A549 treated with GW870086 at 1 μM for 4 hours (cell line): Measurements from ENCODE around the gene BTK. TPM values are rescaled to one million over a fixed set of nuclear protein-coding genes. Genes with fewer than 3 reads are reported as not detected.

Experiments used
- total RNA-seq: library from RNA; stranded (reverse); fragments of 200-300 nt; extraction: Qiagen RNA extraction; gene quantifications from 5 replicates; pipeline ENCODE4 v1.2.3, GENCODE V29; 2022; ENCODE audit warnings: low read depth

BTK gene
- 0.12 to 0.34 TPM (median 0.14 TPM) in 5 replicates for total RNA-seq

GRCh38 chrX:101385795-101386541, at the start of gene BTK:
BTK (minus strand) TSS chrX:101386191; CDS start chrX:101375284, 10,907 bp downstream.

GRCh38 chrX:101407748-101408531, 21.9 kb upstream of the BTK start, which contains the start of the genes GLA and HNRNPH2:
GLA (minus strand) TSS chrX:101407925; CDS start chrX:101407903, 22 bp downstream.
HNRNPH2 (plus strand) TSS chrX:101408222; CDS start chrX:101411989, 3,767 bp downstream.

GRCh38 chrX:101390664-101391525, 4.9 kb upstream of the BTK start, which contains the start of gene RPL36A:
RPL36A (plus strand) TSS chrX:101391011; CDS start chrX:101391044, 33 bp downstream.

GRCh38 chrX:101348452-101349192, 37.4 kb downstream of the BTK start, which contains the start of gene TIMM8A:
TIMM8A (minus strand) TSS chrX:101348742; CDS start chrX:101348664, 78 bp downstream.

Other genes starting within 250 kb of the BTK start
- 0.06 to 0.19 TPM (median 0.16 TPM) in 5 replicates for gene DRP2, start 166.4 kb downstream of the BTK start, total RNA-seq
- 0.05 to 0.16 TPM (median 0.08 TPM) in 4 of 5 replicates, not detected in the other for gene TAF7L, start 94.9 kb downstream of the BTK start, total RNA-seq
- 26.9 to 32.5 TPM (median 30.7 TPM) in 5 replicates for gene TIMM8A, start 37.4 kb downstream of the BTK start, total RNA-seq
- gene RPL36A, start 4.8 kb upstream of the BTK start, total RNA-seq = 2,398 to 3,331 TPM (median 2,513 TPM) in 5 replicates
- gene GLA, start 21.7 kb upstream of the BTK start, total RNA-seq = 168 to 203 TPM (median 180 TPM) in 5 replicates
- gene HNRNPH2, start 22.0 kb upstream of the BTK start, total RNA-seq = 51.6 to 61.4 TPM (median 57.3 TPM) in 5 replicates
- gene ARMCX4, start 99.3 kb upstream of the BTK start, total RNA-seq = 0.35 to 0.57 TPM (median 0.50 TPM) in 5 replicates
- 0.21 to 0.46 TPM (median 0.35 TPM) in 5 replicates for gene ARMCX1, start 164.4 kb upstream of the BTK start, total RNA-seq
- 47.0 to 54.5 TPM (median 49.5 TPM) in 5 replicates for gene ARMCX6, start 231.8 kb upstream of the BTK start, total RNA-seq
- 20.1 to 26.0 TPM (median 23.0 TPM) in 5 replicates for gene ARMCX3, start 237.0 kb upstream of the BTK start, total RNA-seq